K562 (cell line): Measurements from ENCODE around the gene PI4K2A. TPM values are rescaled to one million over a fixed set of nuclear protein-coding genes. Genes with fewer than 3 reads are reported as not detected.

ENCODE experiments used
- BDP1 ChIP-seq: IDR thresholded peaks from 3 replicates; pipeline ENCODE4 v1.6.1; 2011; ENCODE audit not compliant: insufficient read length, insufficient read depth
- BMI1 ChIP-seq: fragments of 150-350 bp; IDR thresholded peaks from 2 replicates; pipeline ENCODE4 v1.6.1; 2014; ENCODE audit warnings: low read length
- CBFB ChIP-seq: sonication (generic); formaldehyde crosslinking; IDR thresholded peaks from 2 replicates; pipeline ENCODE4 v1.4.0; 2020; ENCODE audit warnings: mild to moderate bottlenecking, missing genetic modification reagents
- CCAR2 ChIP-seq: fragments of 200-400 bp; formaldehyde crosslinking; IDR thresholded peaks from 2 replicates; pipeline ENCODE4 v1.6.1; 2017; ENCODE audit warnings: mild to moderate bottlenecking, low read depth, low read length
- CHD1 ChIP-seq: fragments of 200-600 bp; sonication (generic); IDR thresholded peaks from one replicate; pipeline ENCODE4 v1.6.1; 2012; ENCODE audit warnings: mild to moderate bottlenecking, moderate library complexity, low read length, inconsistent platforms
- GABPB2 ChIP-seq: fragments of 250-450 bp; sonication (Bioruptor Pico); conservative IDR thresholded peaks from 2 replicates; pipeline ENCODE4 v1.5.1; 2021; ENCODE audit warnings: mild to moderate bottlenecking
- LEF1 ChIP-seq: fragments of 450-650 bp; IDR thresholded peaks from 2 replicates; pipeline ENCODE4 v1.6.1; 2016; ENCODE audit warnings: mild to moderate bottlenecking
- MAFF ChIP-seq: IDR thresholded peaks from 2 replicates; pipeline ENCODE4 v1.6.1; 2012; ENCODE audit warnings: low read length, improper control_type of control experiment
- MEIS2 ChIP-seq: fragments of 450-650 bp; IDR thresholded peaks from 2 replicates; pipeline ENCODE4 v1.6.1; 2014; ENCODE audit warnings: mild to moderate bottlenecking; ENCODE audit not compliant: partially characterized antibody
- NFXL1 ChIP-seq: fragments of 450-650 bp; formaldehyde crosslinking; IDR thresholded peaks from 2 replicates; pipeline ENCODE4 v1.4.0; 2021; ENCODE audit warnings: mild to moderate bottlenecking
- PHTF2 ChIP-seq: fragments of 250-450 bp; sonication (Bioruptor Pico); IDR thresholded peaks from 2 replicates; pipeline ENCODE4 v1.5.0; 2021; ENCODE audit warnings: mild to moderate bottlenecking
- SMARCE1 ChIP-seq: fragments of 450-650 bp; IDR thresholded peaks from 2 replicates; pipeline ENCODE4 v1.7.1; 2016; ENCODE audit warnings: mild to moderate bottlenecking
- SMC3 ChIP-seq: conservative IDR thresholded peaks from 2 replicates; pipeline ENCODE4 v1.6.1; 2011; ENCODE audit warnings: low read depth, low read length, improper control_type of control experiment; ENCODE audit not compliant: insufficient read depth
- TGIF2 ChIP-seq: sonication (generic); formaldehyde crosslinking; IDR thresholded peaks from 2 replicates; pipeline ENCODE4 v1.8.1; 2022; ENCODE audit warnings: mild to moderate bottlenecking, missing genetic modification reagents, moderate library complexity
- TOE1 ChIP-seq, 2 experiments: fragments of 450-650 bp in 1 of 2; sonication (generic) in 1 of 2; formaldehyde crosslinking in 1 of 2; IDR thresholded peaks; 2 replicates each; pipeline versions ENCODE4 v1.7.1 to v1.8.0; 2016 to 2022; ENCODE audit warnings: borderline replicate concordance in 2 of 2, mild to moderate bottlenecking in 2 of 2, antibody characterized with exemption in 1 of 2, inconsistent platforms in 1 of 2, low read depth in 1 of 2, missing genetic modification reagents in 1 of 2, moderate library complexity in 1 of 2
- YY1 ChIP-seq, 3 experiments: IDR thresholded peaks; 2 replicates each; pipeline ENCODE4 v1.6.1; 2011; ENCODE audit warnings: low read length in 2 of 3, mild to moderate bottlenecking in 2 of 3, moderate library complexity in 2 of 3, borderline replicate concordance in 1 of 3, control low read depth in 1 of 3, low read depth in 1 of 3; ENCODE audit not compliant: insufficient read depth in 3 of 3, insufficient replicate concordance in 2 of 3, control insufficient read depth in 1 of 3, insufficient read length in 1 of 3; ENCODE audit errors: extremely low read depth in 1 of 3
- ZFX ChIP-seq: sonication (generic); formaldehyde crosslinking; IDR thresholded peaks from 2 replicates; pipeline ENCODE4 v1.8.0; 2022; ENCODE audit warnings: mild to moderate bottlenecking, missing genetic modification reagents, moderate library complexity
- ZKSCAN3 ChIP-seq: fragments of 250-450 bp; sonication (Bioruptor Pico); IDR thresholded peaks from 2 replicates; pipeline ENCODE4 v1.4.0; 2020
- ZNF766 ChIP-seq: fragments of 200-800 bp; sonication (Bioruptor generic); conservative IDR thresholded peaks from 2 replicates; pipeline ENCODE4 v1.6.1; 2016; ENCODE audit warnings: missing genetic modification characterization, missing compliant biosample characterization
- polyA plus RNA-seq, 8 experiments: library from polyadenylated mRNA; depleted of rRNA in 4 of 8; stranded (reverse) in 5 of 8; unstranded in 3 of 8; fragments of >200 nt; fragmentation: Nextera tagmentation in 2 of 8; fragmentation: Illumina TruSeq in 1 of 8; extraction: Ambion mirVana in 2 of 8; extraction: Trizol in 1 of 8; gene quantifications; 2 replicates each; pipeline versions ENCODE4 v1.2.1 to v1.2.3, GENCODE V29; 2011 to 2014; ENCODE audit warnings: inconsistent platforms in 1 of 8, missing spikeins in 1 of 8
- total RNA-seq, 7 experiments: library from RNA; depleted of rRNA in 6 of 7; stranded (reverse); fragments of >200 nt in 6 of 7; fragmentation: Illumina TruSeq in 2 of 7; extraction: Trizol in 2 of 7; gene quantifications; 2 replicates each; pipeline versions ENCODE4 v1.2.1 to v1.2.3, GENCODE V29; 2011 to 2021; ENCODE audit warnings: low replicate concordance in 1 of 7
- TF ChIP-seq, protein P1 (sequence below): sonication (generic); formaldehyde crosslinking; IDR thresholded peaks from 2 replicates; pipeline ENCODE4 v1.8.1; 2023; ENCODE audit warnings: mild to moderate bottlenecking, missing genetic modification reagents
- TF ChIP-seq, protein P2 (sequence below): fragments of 250-450 bp; sonication (Bioruptor Pico); IDR thresholded peaks from 2 replicates; pipeline ENCODE4 v1.8.0; 2022; ENCODE audit warnings: moderate library complexity, mild to moderate bottlenecking, inconsistent platforms
- TF ChIP-seq, protein P3 (sequence below): fragments of 450-650 bp; conservative IDR thresholded peaks from 2 replicates; pipeline ENCODE4 v1.6.1; 2016; ENCODE audit warnings: missing genetic modification characterization, low read depth, mild to moderate bottlenecking, missing compliant biosample characterization, moderate library complexity
- TF ChIP-seq, protein P4 (sequence below): fragments of 250-450 bp; sonication (Bioruptor Pico); IDR thresholded peaks from 2 replicates; pipeline ENCODE4 v1.8.0; 2022; ENCODE audit warnings: inconsistent platforms, mild to moderate bottlenecking, moderate library complexity, borderline replicate concordance

PI4K2A gene
- total and polyA plus RNA-seq, 9 of the 15 experiments (the other 6 are each of a cell fraction or from before 2014, with no cell fraction given), result 4.4 to 28.4 (median 16.5) TPM

DNA sequence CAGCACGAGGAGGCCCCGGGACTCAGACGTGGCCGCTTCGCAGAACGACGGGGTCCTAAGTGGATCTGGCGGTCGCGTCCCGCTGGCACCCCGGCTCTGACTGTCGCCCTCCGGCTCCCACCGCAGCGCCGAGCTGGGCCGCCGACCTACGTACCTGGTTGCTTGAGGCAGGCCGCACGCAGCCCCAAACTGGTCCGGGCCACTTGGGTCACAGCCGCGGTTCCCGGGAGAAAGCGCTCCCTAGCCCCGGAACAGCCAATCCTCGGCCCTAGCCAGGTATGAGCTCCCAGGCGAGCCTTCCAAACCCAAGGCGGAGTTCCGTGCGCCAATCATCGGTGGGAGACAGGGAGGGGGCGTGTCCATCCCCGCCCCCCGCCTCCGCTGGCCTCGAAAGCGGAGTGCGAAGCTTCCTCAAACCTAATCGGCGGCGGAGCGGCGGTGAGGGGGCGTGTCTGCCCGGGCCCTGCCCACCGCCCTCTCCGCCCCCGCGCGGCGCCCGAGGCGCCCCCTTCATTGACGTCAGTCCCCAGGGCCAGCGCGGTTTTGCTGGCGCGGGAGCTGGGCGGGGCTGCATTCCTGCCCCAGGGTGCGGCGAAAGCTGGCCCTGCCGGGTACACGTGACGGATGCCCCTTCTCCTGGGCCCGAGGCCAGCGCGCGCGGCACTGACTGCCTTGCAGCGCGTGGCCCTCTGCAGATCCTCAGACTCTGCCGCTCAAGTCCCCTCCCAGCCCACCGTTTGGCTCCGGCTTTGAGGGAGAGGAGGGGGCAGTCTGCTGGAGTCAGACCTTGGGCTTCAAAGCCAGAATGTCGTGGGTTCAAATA, 46.7 kb downstream of the PI4K2A start, which contains the start of gene AVPI1 (continued):
- TF ChIP-seq, protein P1, sequence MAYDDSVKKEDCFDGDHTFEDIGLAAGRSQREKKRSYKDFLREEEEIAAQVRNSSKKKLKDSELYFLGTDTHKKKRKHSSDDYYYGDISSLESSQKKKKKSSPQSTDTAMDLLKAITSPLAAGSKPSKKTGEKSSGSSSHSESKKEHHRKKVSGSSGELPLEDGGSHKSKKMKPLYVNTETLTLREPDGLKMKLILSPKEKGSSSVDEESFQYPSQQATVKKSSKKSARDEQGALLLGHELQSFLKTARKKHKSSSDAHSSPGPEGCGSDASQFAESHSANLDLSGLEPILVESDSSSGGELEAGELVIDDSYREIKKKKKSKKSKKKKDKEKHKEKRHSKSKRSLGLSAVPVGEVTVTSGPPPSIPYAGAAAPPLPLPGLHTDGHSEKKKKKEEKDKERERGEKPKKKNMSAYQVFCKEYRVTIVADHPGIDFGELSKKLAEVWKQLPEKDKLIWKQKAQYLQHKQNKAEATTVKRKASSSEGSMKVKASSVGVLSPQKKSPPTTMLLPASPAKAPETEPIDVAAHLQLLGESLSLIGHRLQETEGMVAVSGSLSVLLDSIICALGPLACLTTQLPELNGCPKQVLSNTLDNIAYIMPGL (CRISPR knock-in tag), result 0 out of 2 replicates have a peak, but pooled peaks have one; percentile 56
- TF ChIP-seq SMARCE1 (no peak), LEF1 (no peak), YY1 (IDR thresholded peaks at IDR 0.05; ENCODE audit: borderline replicate concordance in 1 of 3, control insufficient read depth in 1 of 3, extremely low read depth in 1 of 3, insufficient read depth in 3 of 3, insufficient read length in 1 of 3, insufficient replicate concordance in 2 of 3, low read depth in 1 of 3, low read length in 2 of 3) (peak in 1 of 3 experiments; percentile 51), CBFB (peak; percentile 46; the same call in 1 of the 2 replicates), MAFF (no peak), GABPB2 (CRISPR knock-in tag) (no peak), PHTF2 (CRISPR knock-in tag) (no peak), MEIS2 (peak; percentile 48), CCAR2 (no peak), BDP1 (no peak), TGIF2 (CRISPR knock-in tag) (no peak), ZNF766 (CRISPR knock-in tag) (peak; percentile 55; the same call in 1 of the 2 replicates), ZKSCAN3 (CRISPR knock-in tag) (no peak), NFXL1 (CRISPR knock-in tag) (no peak), ZFX (CRISPR knock-in tag) (peak; percentile 83), BMI1 (no peak), CHD1 (no peak), SMC3 (no peak), TOE1 (IDR thresholded peaks at IDR 0.05; ENCODE audit: borderline replicate concordance) (peak; percentile 28; the same call in 1 of the 2 replicates), TOE1 (CRISPR knock-in tag; IDR thresholded peaks at IDR 0.05; ENCODE audit: borderline replicate concordance, low read depth) (no peak)
- TF ChIP-seq, protein P2, sequence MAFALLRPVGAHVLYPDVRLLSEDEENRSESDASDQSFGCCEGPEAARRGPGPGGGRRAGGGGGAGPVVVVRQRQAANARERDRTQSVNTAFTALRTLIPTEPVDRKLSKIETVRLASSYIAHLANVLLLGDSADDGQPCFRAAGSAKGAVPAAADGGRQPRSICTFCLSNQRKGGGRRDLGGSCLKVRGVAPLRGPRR (CRISPR knock-in tag), result no peak
- TF ChIP-seq, protein P3, sequence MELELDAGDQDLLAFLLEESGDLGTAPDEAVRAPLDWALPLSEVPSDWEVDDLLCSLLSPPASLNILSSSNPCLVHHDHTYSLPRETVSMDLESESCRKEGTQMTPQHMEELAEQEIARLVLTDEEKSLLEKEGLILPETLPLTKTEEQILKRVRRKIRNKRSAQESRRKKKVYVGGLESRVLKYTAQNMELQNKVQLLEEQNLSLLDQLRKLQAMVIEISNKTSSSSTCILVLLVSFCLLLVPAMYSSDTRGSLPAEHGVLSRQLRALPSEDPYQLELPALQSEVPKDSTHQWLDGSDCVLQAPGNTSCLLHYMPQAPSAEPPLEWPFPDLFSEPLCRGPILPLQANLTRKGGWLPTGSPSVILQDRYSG, result no peak
- TF ChIP-seq, protein P4, sequence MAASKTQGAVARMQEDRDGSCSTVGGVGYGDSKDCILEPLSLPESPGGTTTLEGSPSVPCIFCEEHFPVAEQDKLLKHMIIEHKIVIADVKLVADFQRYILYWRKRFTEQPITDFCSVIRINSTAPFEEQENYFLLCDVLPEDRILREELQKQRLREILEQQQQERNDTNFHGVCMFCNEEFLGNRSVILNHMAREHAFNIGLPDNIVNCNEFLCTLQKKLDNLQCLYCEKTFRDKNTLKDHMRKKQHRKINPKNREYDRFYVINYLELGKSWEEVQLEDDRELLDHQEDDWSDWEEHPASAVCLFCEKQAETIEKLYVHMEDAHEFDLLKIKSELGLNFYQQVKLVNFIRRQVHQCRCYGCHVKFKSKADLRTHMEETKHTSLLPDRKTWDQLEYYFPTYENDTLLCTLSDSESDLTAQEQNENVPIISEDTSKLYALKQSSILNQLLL (CRISPR knock-in tag), result no peak
